Lung (tissue), 12 donors: ENCODE measurements around the gene LINC01488. TPM values are rescaled to one million over a fixed set of nuclear protein-coding genes. Genes with fewer than 3 reads are reported as not detected.

Experiments used
- ATAC-seq: fragments of 200-7000 bp; cut with Tn5 transposase; one replicate; pipeline ENCODE4 v1.9.1; 2020; ENCODE audit warnings: moderate number of reproducible peaks; ENCODE audit not compliant: insufficient read depth, low FRiP score
- DNase-seq, 3 donors: peaks; one replicate each; pipeline ENCODE4 v3.0.0-alpha.2; 2013 to 2017
- H3K27ac ChIP-seq, 2 donors: one replicate each; pipeline ENCODE4 v1.5.1; 2013; ENCODE audit warnings: mild to moderate bottlenecking in 2 of 2, moderate library complexity in 2 of 2, control low read depth in 1 of 2, inconsistent platforms in 1 of 2, low read depth in 1 of 2, low read length in 1 of 2
- H3K27me3 ChIP-seq, 3 donors: one replicate each; pipeline ENCODE4 v1.5.1; 2013; ENCODE audit warnings: low read length in 2 of 3; ENCODE audit not compliant: control insufficient read depth in 3 of 3, insufficient read depth in 3 of 3
- H3K36me3 ChIP-seq, 4 donors: one replicate each; pipeline ENCODE4 v1.5.1; 2013; ENCODE audit warnings: low read length in 4 of 4, mild to moderate bottlenecking in 1 of 4, moderate library complexity in 1 of 4; ENCODE audit not compliant: control insufficient read depth in 4 of 4, insufficient read depth in 4 of 4
- H3K4me1 ChIP-seq, 5 donors: one replicate each; pipeline ENCODE4 v1.5.1; 2013; ENCODE audit warnings: low read length in 5 of 5, mild to moderate bottlenecking in 2 of 5, moderate library complexity in 1 of 5; ENCODE audit not compliant: control insufficient read depth in 5 of 5, insufficient read depth in 5 of 5
- H3K4me3 ChIP-seq: one replicate; pipeline ENCODE4 v1.5.1; 2013; ENCODE audit warnings: mild to moderate bottlenecking, control low read depth, moderate library complexity
- H3K9ac ChIP-seq, 2 donors: one replicate each; pipeline ENCODE4 v1.5.1; 2013; ENCODE audit warnings: low read length in 2 of 2, control low read depth in 1 of 2; ENCODE audit not compliant: insufficient read depth in 1 of 2
- H3K9me3 ChIP-seq, 4 donors: one replicate each; pipeline ENCODE4 v1.5.1; 2013; ENCODE audit warnings: low read length in 3 of 4, mild to moderate bottlenecking in 1 of 4, moderate library complexity in 1 of 4; ENCODE audit not compliant: control insufficient read depth in 4 of 4, insufficient read depth in 3 of 4
- CTCF ChIP-seq: IDR thresholded peaks from 2 replicates; pipeline ENCODE4 v1.5.1; 2012; ENCODE audit warnings: mild to moderate bottlenecking; ENCODE audit errors: control extremely low read depth, extremely low read depth
- WGBS, 2 donors: extraction: QIAGEN DNeasy Blood & Tissue Kit; methylation state at CpG; one replicate each; pipeline ENCODE4 v1.1.7; 2013; 5-methylcytosine and 5-hydroxymethylcytosine counted together
- polyA plus RNA-seq, 2 donors: library from polyadenylated mRNA; stranded (reverse); fragments of 200-250 nt; gene quantifications; one replicate each; pipeline ENCODE4 v1.2.1, GENCODE V29; 2013
- total RNA-seq, 2 donors: library from RNA; depleted of rRNA in 1 of 2; stranded (reverse); fragments of >200 nt in 1 of 2; gene quantifications; one replicate each; pipeline ENCODE4 v1.2.1, GENCODE V29; 2014 to 2021
- donor health status: control.
- donor health status: control.
- donor health status: Bipolar disorder and iron deficiency.
- donor health status: healthy.
- donor health status: DM: yes; HTN: yes; CAD: no.

The LINC01488 gene
- total and polyA plus RNA-seq, 4 donors: not detected

- 88 to 93% methylated on average over 12 of the region's 12 CpGs for WGBS, 2 donors
- DNase-seq (no peak), ATAC-seq (no peak)
- Histone ChIP-seq H3K27ac (peak overlapping the region in 1 of 2 donors; percentile 26), H3K4me3 (no peak overlapping the region), H3K9me3 (no peaks in the 10 kb centered on the region), H3K4me1 (peaks cover 0 to 42% (median 27%) of the 10 kb centered on the region in 5 donors), H3K27me3 (no peaks in the 10 kb centered on the region), H3K9ac (no peak overlapping the region), H3K36me3 (no peaks in the 10 kb centered on the region)
- no peak for TF ChIP-seq CTCF
Observed at GRCh38 chr11:69537855-69538640, 56.6 kb downstream of the LINC01488 start.

GRCh38 chr11:69538854-69539253 is 57.4 kb downstream of the LINC01488 start:
- Histone ChIP-seq H3K27me3 (no peaks in the 10 kb centered on the region), H3K4me1 (peaks cover 0 to 42% (median 27%) of the 10 kb centered on the region in 5 donors), H3K27ac (peak overlapping the region in 1 of 2 donors; percentile 90), H3K4me3 (no peak overlapping the region), H3K9me3 (no peaks in the 10 kb centered on the region), H3K36me3 (no peaks in the 10 kb centered on the region), H3K9ac (no peak overlapping the region)
- TF ChIP-seq CTCF: no peak
- ATAC-seq: no peak
- peak in 1 of 3 donors; percentile 25 for DNase-seq
- 85 to 91% methylated on average over 8 of the region's 8 CpGs for WGBS, 2 donors

GRCh38 chr11:69539416-69540117 is 58.1 kb downstream of the LINC01488 start:
- 15 to 44% methylated on average over 14 of the region's 14 CpGs for WGBS, 2 donors
- H3K9me3 ChIP-seq: no peaks in the 10 kb centered on the region
- no peak for TF ChIP-seq CTCF
- no peaks in the 10 kb centered on the region for H3K36me3 ChIP-seq
- peak; percentile 45 to 75 (median 57) for DNase-seq
- H3K27me3 ChIP-seq: no peaks in the 10 kb centered on the region
- H3K4me1 ChIP-seq: peaks cover 0 to 42% (median 27%) of the 10 kb centered on the region in 5 donors
- H3K27ac ChIP-seq: peak overlapping the region in 1 of 2 donors; percentile 90
- H3K9ac ChIP-seq: peak overlapping the region in 1 of 2 donors; percentile 37
- ATAC-seq: peak; percentile 44
- H3K4me3 ChIP-seq: no peak overlapping the region
